Subcutaneous adipose tissue (tissue), 4 donors: ENCODE data around the gene IL1R2. TPM values are rescaled to one million over a fixed set of nuclear protein-coding genes. Genes with fewer than 3 reads are reported as not detected.

Source experiments
- CTCF ChIP-seq: fragments of 450-650 bp; IDR thresholded peaks from one replicate; pipeline ENCODE4 v1.5.1; 2016; ENCODE audit warnings: low read depth, mild to moderate bottlenecking, control low read depth, antibody characterized with exemption, moderate library complexity
- total RNA-seq, 4 donors: library from RNA; depleted of rRNA; stranded (reverse); fragments of >200 nt; gene quantifications; one replicate each; pipeline ENCODE4 v1.1.0, GENCODE V29; 2016

The IL1R2 gene
- total RNA-seq, 4 donors from 2014 or later = 8.3 to 27.1 (median 17.2) TPM

- TF ChIP-seq CTCF = no peak
Observed at GRCh38 chr2:102000813-102001766, 9.3 kb downstream of the IL1R2 start.

GRCh38 chr2:102001767-102002142, 10.0 kb downstream of the IL1R2 start:
- no peak for TF ChIP-seq CTCF

GRCh38 chr2:102002228-102002627, 10.5 kb downstream of the IL1R2 start:
- no peak for TF ChIP-seq CTCF

GRCh38 chr2:102003696-102004095, 11.9 kb downstream of the IL1R2 start:
- TF ChIP-seq CTCF = no peak

GRCh38 chr2:102004581-102004980, 12.8 kb downstream of the IL1R2 start:
- TF ChIP-seq CTCF = no peak

GRCh38 chr2:102005449-102005848, 13.7 kb downstream of the IL1R2 start:
- TF ChIP-seq CTCF = no peak

- TF ChIP-seq CTCF = no peak
Observed at GRCh38 chr2:102005989-102006885, 14.5 kb downstream of the IL1R2 start.
